CD4-positive, alpha-beta T cell treated with Interleukin-6 for 4 hours (primary cell): ENCODE measurements around the gene RHBDL1.

Experiments
- DNase-seq: peaks from one replicate; pipeline ENCODE4 v3.0.0-alpha.2; 2020; ENCODE audit warnings: mixed read lengths

RHBDL1 gene

GRCh38 chr16:676565-676902 is 1.1 kb downstream of the RHBDL1 start:
- DNase-seq: no peak

DNA sequence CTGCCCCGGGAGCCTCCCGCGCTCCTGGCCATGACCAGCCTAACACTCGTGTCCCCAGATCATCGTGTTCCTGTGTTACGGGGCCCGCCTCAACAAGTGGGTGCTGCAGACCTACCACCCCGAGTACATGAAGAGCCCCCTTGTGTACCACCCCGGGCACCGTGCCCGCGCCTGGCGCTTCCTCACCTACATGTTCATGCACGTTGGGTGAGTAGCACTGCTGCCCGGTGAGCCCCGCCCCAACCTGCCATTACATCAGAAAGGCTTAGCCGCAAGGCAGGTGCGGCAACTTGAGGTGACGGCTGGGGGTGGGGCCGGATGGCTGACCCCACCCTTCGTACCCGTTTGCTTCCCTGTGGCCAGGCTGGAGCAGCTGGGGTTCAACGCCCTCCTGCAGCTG is 1.4 kb downstream of the RHBDL1 start:
- peak; percentile 43 for DNase-seq

- DNase-seq: no peak
Observed at GRCh38 chr16:677316-678190, 2.1 kb downstream of the RHBDL1 start.

DNA sequence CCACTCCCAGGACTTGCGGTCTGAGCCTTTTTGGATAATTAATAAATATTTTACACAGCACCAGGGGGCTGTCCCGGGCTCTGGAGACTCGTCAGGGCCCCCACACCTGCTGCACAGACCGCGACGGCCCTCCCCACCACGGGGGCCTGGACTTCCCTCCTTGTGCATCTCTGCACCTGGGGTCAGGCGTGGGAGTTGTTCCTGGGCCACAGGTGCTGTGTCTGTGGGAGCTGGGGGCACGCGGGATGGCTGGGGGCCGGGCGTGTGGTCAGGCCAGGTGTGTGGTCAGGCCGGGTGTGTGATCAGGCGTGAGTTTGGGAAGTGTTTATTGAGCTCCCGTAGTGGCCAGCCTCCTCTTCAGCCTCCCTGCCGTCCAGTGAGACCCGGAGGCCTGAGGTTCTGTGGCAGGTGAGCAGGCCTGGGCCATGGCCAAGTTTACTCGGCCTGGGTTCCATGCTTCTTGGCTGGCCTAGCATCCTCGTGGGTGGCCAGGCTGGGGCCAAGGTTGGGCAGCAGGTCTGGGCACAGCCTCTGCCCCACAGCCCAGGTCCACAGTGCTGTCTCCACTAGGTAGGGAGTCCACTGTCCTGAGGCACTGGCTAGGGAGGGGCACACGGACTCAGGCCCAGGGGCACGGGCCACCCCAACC is 2.9 kb downstream of the RHBDL1 start:
- DNase-seq: no peak

GRCh38 chr16:678858-679813 is 3.7 kb downstream of the RHBDL1 start:
- peak; percentile 62 for DNase-seq

DNA sequence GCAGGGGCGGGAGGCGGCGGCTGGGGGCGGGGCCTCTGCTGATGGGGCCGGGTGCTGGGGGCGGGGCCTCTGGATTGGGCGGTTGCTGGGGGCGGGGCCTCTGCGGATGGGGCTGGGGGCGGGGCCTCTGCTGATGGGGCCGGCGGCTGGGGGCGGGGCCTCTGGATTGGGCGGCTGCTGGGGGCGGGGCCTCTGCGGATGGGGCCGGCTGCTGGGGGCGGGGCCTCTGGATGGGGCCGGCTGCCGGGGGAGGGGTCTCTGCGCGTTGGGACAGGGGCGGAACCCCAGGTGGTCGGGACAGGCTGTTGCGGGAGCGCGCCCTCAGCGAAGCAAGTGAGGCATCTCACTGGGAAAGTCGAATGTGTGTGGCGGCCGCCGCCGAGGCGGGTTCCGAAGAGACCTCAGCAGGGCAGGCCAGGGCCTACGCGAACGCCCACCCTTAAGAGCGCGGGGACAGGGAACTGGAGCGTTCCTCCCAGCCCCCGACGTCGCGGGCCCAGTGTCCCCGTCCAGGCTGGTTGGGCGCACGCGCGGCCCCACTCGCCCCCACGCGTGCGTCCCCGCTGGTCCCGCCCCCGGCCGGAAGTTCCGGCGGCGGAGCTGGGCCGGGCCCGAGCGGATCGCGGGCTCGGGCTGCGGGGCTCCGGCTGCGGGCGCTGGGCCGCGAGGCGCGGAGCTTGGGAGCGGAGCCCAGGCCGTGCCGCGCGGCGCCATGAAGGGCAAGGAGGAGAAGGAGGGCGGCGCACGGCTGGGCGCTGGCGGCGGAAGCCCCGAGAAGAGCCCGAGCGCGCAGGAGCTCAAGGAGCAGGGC is 4.5 kb downstream of the RHBDL1 start, which contains the start of gene STUB1:
Gene STUB1 (plus strand): TSS at position 597 of the 811 bp plus-strand sequence. CDS start 116 bp downstream, at position 713.
- peak; percentile 95 for DNase-seq

DNA sequence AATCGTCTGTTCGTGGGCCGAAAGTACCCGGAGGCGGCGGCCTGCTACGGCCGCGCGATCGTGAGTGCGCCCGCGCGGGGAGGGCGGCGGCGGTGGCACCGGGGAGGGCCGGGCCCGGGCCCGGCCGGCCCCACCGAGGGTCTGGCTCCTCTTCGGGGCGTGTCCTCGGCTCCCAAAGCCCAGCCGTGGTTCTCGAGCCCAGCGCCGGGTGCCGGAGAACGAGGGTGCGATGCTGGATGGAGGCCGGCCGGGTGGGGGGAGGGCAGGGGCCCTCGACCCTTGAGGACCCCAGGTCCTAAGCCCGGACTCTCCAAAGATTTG is 5.1 kb downstream of the RHBDL1 start:
- no peak for DNase-seq

GRCh38 chr16:680967-681745 is 5.7 kb downstream of the RHBDL1 start:
- DNase-seq: no peak

GRCh38 chr16:681746-682427 is 6.4 kb downstream of the RHBDL1 start:
- DNase-seq: no peak

DNA sequence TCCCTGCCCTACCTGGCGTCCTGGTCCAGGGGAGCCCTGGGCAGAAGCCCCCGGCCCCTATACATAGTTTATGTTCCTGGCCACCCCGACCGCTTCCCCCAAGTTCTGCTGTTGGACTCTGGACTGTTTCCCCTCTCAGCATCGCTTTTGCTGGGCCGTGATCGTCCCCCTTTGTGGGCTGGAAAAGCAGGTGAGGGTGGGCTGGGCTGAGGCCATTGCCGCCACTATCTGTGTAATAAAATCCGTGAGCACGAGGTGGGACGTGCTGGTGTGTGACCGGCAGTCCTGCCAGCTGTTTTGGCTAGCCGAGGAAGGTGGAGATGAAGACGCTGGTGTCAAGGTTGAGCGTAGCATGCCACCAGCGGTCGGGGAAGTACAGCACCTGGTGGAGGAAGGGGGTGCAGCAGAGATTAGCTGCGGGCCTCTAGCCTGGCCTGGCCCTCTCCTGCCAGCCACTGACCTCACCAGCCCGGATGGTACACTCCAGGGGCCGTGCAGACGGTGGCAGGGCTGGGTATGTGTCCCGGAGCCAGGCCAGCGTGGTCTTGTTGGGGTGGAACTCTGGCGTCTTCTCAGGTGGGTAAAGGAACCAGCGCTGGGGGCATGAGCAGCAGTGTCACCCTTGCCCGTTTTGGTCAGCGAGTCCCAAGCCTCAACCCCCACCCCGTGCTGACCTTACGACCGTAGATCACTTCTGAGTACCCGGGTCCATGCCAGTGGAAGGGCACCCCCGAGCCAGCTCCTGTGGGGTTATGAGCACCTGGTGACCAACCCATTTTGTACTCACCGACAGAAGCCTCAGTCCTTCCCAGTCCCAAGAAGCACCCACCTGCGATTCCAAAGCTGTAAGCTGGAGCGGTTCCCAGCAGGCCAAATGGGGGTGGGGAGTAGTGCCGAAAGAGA is 7.3 kb downstream of the RHBDL1 start:
- DNase-seq: no peak

- no peak for DNase-seq
Observed at GRCh38 chr16:683396-684070, 8.1 kb downstream of the RHBDL1 start.

GRCh38 chr16:684071-684794 is 8.8 kb downstream of the RHBDL1 start, which contains the start of gene JMJD8:
Gene JMJD8, minus strand, starts transcription at chr16:684334. Its CDS starts 15 bp downstream, at chr16:684319.
- peak; percentile 98 for DNase-seq

DNA sequence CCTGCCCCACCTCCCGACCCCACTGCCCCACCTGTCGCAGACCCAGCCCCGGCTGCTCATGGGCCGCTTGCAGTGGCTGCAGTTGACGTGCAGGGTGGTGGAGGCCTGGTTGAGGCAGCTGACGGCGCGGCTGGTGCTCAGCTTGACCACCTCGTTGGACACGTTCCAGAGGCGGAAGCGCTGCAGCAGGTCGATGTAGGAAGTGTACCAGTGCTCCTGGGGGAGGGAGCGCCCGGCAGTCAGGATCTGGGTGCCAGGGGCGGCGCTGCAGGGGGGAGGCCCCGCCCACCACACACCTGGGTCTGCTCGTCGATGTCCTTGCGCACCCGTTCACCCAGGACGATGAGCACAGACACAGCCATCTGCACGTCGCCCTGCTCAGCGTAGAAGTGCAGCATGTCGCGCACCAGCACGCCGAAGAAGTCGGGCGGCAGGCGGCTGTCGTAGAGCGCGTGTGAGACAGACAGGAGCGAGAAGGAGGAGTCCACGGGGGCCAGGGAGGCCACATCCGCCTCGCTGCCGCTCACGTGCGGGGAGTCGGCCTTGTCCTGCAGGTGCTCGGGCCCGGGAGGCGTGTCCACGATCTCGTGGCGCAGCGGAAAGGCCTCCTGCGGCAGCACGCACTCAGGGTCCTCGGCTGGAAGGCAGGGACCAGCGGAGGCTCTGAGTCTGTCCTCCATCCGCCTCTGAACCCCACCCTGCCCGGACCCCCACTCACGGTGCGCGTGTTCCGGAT is 9.7 kb downstream of the RHBDL1 start:
- DNase-seq: no peak

- DNase-seq: no peak
Observed at GRCh38 chr16:685967-686366, 10.5 kb downstream of the RHBDL1 start.

GRCh38 chr16:686459-687260 is 11.2 kb downstream of the RHBDL1 start:
- no peak for DNase-seq

GRCh38 chr16:687499-687898 is 12.0 kb downstream of the RHBDL1 start:
- DNase-seq: no peak
